K562 (cell line): ENCODE measurements around the gene PRM3. TPM values are rescaled to one million over a fixed set of nuclear protein-coding genes. Genes with fewer than 3 reads are reported as not detected.

Experiments
- EP300 ChIP-seq: IDR thresholded peaks from 2 replicates; pipeline ENCODE4 v1.6.1; 2012; ENCODE audit warnings: low read length, improper control_type of control experiment
- JUND ChIP-seq, 2 experiments: IDR thresholded peaks; 2 replicates in 1 of 2; 3 replicates in 1 of 2; pipeline ENCODE4 v1.6.1; 2011; ENCODE audit warnings: borderline replicate concordance in 2 of 2, low read depth in 2 of 2, low read length in 2 of 2, improper control_type of control experiment in 1 of 2, missing biosample characterization in 1 of 2, missing genetic modification characterization in 1 of 2, missing genetic modification reagents in 1 of 2
- KHSRP ChIP-seq: fragments of 450-650 bp; IDR thresholded peaks from 2 replicates; pipeline ENCODE4 v1.6.1; 2017
- KLF10 ChIP-seq: fragments of 250-450 bp; sonication (Bioruptor Pico); IDR thresholded peaks from 2 replicates; pipeline ENCODE4 v1.6.1; 2021; ENCODE audit warnings: matching md5 sums
- NRF1 ChIP-seq, 2 experiments: fragments of 450-650 bp; IDR thresholded peaks in 1 of 2; conservative IDR thresholded peaks in 1 of 2; 2 replicates each; pipeline ENCODE4 v1.6.1; 2014; ENCODE audit warnings: mild to moderate bottlenecking in 2 of 2
- POLR2H ChIP-seq: IDR thresholded peaks from 2 replicates; pipeline ENCODE4 v1.6.1; 2016; ENCODE audit warnings: missing genetic modification characterization, low read depth, mild to moderate bottlenecking, control low read depth, missing compliant biosample characterization, moderate library complexity
- PTRF ChIP-seq: fragments of 450-650 bp; IDR thresholded peaks from 2 replicates; pipeline ENCODE4 v1.6.1; 2016; ENCODE audit warnings: mild to moderate bottlenecking, missing genetic modification characterization, missing compliant biosample characterization
- TRIM24 ChIP-seq, 2 experiments: fragments of 450-650 bp; IDR thresholded peaks; 2 replicates each; pipeline ENCODE4 v1.6.1; 2016
- ZNF274 ChIP-seq: IDR thresholded peaks from 2 replicates; pipeline ENCODE4 v1.6.1; 2011; ENCODE audit warnings: low read depth, mild to moderate bottlenecking, low read length, moderate library complexity, borderline replicate concordance
- ZNF639 ChIP-seq, 2 experiments: fragments of 200-800 bp in 1 of 2; sonication (Bioruptor generic) in 1 of 2; sonication (generic) in 1 of 2; formaldehyde crosslinking in 1 of 2; IDR thresholded peaks in 1 of 2; conservative IDR thresholded peaks in 1 of 2; 2 replicates each; pipeline versions ENCODE4 v1.5.0 to v1.6.1; 2016 to 2020; ENCODE audit warnings: missing compliant biosample characterization in 1 of 2, missing genetic modification characterization in 1 of 2, missing genetic modification reagents in 1 of 2
- polyA plus RNA-seq, 8 experiments: library from polyadenylated mRNA; depleted of rRNA in 4 of 8; stranded (reverse) in 5 of 8; unstranded in 3 of 8; fragments of >200 nt; fragmentation: Nextera tagmentation in 2 of 8; fragmentation: Illumina TruSeq in 1 of 8; extraction: Ambion mirVana in 2 of 8; extraction: Trizol in 1 of 8; gene quantifications; 2 replicates each; pipeline versions ENCODE4 v1.2.1 to v1.2.3, GENCODE V29; 2011 to 2014; ENCODE audit warnings: inconsistent platforms in 1 of 8, missing spikeins in 1 of 8
- total RNA-seq, 7 experiments: library from RNA; depleted of rRNA in 6 of 7; stranded (reverse); fragments of >200 nt in 6 of 7; fragmentation: Illumina TruSeq in 2 of 7; extraction: Trizol in 2 of 7; gene quantifications; 2 replicates each; pipeline versions ENCODE4 v1.2.1 to v1.2.3, GENCODE V29; 2011 to 2021; ENCODE audit warnings: low replicate concordance in 1 of 7
- TF ChIP-seq, protein P1 (sequence below): fragments of 250-450 bp; sonication (Bioruptor Pico); IDR thresholded peaks from 2 replicates; pipeline ENCODE4 v1.4.0; 2020; ENCODE audit warnings: mild to moderate bottlenecking, moderate library complexity, borderline replicate concordance
- TF ChIP-seq, protein P2 (sequence below): sonication (generic); formaldehyde crosslinking; IDR thresholded peaks from 2 replicates; pipeline ENCODE4 v1.5.0; 2020; ENCODE audit warnings: missing genetic modification reagents
- TF ChIP-seq, protein P3 (sequence below): fragments of 250-450 bp; sonication (Bioruptor Pico); IDR thresholded peaks from 2 replicates; pipeline ENCODE4 v1.4.0; 2020
- TF ChIP-seq, protein P4 (sequence below): fragments of 450-650 bp; IDR thresholded peaks from 2 replicates; pipeline ENCODE4 v1.6.1; 2017; ENCODE audit warnings: mild to moderate bottlenecking, moderate library complexity

The PRM3 gene
- total and polyA plus RNA-seq, 9 of the 15 experiments (the other 6 are each of a cell fraction or from before 2014, with no cell fraction given), result not detected

GRCh38 chr16:11257131-11257938, 16.1 kb downstream of the PRM3 start (continued):
- TF ChIP-seq ZNF639 (CRISPR knock-in tag; conservative IDR thresholded peaks at IDR 0.05 in 1 of 2, IDR thresholded peaks at IDR 0.05 in 1 of 2) (no peak), TRIM24 (IDR thresholded peaks at IDR 0.05) (no peak), KLF10 (CRISPR knock-in tag) (no peak), JUND (IDR thresholded peaks at IDR 0.05; ENCODE audit: borderline replicate concordance, low read depth, low read length) (no peak), JUND (tag; IDR thresholded peaks at IDR 0.05; ENCODE audit: borderline replicate concordance, low read depth, low read length) (no peak; the same call in 2 of the 3 replicates), KHSRP (no peak), POLR2H (tag) (no peak), NRF1 (conservative IDR thresholded peaks at IDR 0.05 in 1 of 2, IDR thresholded peaks at IDR 0.05 in 1 of 2) (peak; percentile 73 to 77), ZNF274 (no peak), EP300 (no peak), PTRF (tag) (no peak)
- TF ChIP-seq, protein P1, sequence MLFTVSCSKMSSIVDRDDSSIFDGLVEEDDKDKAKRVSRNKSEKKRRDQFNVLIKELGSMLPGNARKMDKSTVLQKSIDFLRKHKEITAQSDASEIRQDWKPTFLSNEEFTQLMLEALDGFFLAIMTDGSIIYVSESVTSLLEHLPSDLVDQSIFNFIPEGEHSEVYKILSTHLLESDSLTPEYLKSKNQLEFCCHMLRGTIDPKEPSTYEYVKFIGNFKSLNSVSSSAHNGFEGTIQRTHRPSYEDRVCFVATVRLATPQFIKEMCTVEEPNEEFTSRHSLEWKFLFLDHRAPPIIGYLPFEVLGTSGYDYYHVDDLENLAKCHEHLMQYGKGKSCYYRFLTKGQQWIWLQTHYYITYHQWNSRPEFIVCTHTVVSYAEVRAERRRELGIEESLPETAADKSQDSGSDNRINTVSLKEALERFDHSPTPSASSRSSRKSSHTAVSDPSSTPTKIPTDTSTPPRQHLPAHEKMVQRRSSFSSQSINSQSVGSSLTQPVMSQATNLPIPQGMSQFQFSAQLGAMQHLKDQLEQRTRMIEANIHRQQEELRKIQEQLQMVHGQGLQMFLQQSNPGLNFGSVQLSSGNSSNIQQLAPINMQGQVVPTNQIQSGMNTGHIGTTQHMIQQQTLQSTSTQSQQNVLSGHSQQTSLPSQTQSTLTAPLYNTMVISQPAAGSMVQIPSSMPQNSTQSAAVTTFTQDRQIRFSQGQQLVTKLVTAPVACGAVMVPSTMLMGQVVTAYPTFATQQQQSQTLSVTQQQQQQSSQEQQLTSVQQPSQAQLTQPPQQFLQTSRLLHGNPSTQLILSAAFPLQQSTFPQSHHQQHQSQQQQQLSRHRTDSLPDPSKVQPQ (CRISPR knock-in tag), result no peak
- TF ChIP-seq, protein P2, sequence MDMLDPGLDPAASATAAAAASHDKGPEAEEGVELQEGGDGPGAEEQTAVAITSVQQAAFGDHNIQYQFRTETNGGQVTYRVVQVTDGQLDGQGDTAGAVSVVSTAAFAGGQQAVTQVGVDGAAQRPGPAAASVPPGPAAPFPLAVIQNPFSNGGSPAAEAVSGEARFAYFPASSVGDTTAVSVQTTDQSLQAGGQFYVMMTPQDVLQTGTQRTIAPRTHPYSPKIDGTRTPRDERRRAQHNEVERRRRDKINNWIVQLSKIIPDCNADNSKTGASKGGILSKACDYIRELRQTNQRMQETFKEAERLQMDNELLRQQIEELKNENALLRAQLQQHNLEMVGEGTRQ (CRISPR knock-in tag), result no peak
- TF ChIP-seq, protein P3, sequence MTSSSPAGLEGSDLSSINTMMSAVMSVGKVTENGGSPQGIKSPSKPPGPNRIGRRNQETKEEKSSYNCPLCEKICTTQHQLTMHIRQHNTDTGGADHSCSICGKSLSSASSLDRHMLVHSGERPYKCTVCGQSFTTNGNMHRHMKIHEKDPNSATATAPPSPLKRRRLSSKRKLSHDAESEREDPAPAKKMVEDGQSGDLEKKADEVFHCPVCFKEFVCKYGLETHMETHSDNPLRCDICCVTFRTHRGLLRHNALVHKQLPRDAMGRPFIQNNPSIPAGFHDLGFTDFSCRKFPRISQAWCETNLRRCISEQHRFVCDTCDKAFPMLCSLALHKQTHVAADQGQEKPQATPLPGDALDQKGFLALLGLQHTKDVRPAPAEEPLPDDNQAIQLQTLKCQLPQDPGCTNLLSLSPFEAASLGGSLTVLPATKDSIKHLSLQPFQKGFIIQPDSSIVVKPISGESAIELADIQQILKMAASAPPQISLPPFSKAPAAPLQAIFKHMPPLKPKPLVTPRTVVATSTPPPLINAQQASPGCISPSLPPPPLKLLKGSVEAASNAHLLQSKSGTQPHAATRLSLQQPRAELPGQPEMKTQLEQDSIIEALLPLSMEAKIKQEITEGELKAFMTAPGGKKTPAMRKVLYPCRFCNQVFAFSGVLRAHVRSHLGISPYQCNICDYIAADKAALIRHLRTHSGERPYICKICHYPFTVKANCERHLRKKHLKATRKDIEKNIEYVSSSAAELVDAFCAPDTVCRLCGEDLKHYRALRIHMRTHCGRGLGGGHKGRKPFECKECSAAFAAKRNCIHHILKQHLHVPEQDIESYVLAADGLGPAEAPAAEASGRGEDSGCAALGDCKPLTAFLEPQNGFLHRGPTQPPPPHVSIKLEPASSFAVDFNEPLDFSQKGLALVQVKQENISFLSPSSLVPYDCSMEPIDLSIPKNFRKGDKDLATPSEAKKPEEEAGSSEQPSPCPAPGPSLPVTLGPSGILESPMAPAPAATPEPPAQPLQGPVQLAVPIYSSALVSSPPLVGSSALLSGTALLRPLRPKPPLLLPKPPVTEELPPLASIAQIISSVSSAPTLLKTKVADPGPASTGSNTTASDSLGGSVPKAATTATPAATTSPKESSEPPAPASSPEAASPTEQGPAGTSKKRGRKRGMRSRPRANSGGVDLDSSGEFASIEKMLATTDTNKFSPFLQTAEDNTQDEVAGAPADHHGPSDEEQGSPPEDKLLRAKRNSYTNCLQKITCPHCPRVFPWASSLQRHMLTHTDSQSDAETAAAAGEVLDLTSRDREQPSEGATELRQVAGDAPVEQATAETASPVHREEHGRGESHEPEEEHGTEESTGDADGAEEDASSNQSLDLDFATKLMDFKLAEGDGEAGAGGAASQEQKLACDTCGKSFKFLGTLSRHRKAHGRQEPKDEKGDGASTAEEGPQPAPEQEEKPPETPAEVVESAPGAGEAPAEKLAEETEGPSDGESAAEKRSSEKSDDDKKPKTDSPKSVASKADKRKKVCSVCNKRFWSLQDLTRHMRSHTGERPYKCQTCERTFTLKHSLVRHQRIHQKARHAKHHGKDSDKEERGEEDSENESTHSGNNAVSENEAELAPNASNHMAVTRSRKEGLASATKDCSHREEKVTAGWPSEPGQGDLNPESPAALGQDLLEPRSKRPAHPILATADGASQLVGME (CRISPR knock-in tag), result no peak
- TF ChIP-seq, protein P4, sequence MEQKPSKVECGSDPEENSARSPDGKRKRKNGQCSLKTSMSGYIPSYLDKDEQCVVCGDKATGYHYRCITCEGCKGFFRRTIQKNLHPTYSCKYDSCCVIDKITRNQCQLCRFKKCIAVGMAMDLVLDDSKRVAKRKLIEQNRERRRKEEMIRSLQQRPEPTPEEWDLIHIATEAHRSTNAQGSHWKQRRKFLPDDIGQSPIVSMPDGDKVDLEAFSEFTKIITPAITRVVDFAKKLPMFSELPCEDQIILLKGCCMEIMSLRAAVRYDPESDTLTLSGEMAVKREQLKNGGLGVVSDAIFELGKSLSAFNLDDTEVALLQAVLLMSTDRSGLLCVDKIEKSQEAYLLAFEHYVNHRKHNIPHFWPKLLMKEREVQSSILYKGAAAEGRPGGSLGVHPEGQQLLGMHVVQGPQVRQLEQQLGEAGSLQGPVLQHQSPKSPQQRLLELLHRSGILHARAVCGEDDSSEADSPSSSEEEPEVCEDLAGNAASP, result no peak
